Measurements from ENCODE around the gene HSPG2. TPM values are rescaled to one million over a fixed set of nuclear protein-coding genes. Genes with fewer than 3 reads are reported as not detected.

HSPG2 gene
- total RNA-seq, 1 experiment from 2014 or later, result 35.1 TPM

DNA sequence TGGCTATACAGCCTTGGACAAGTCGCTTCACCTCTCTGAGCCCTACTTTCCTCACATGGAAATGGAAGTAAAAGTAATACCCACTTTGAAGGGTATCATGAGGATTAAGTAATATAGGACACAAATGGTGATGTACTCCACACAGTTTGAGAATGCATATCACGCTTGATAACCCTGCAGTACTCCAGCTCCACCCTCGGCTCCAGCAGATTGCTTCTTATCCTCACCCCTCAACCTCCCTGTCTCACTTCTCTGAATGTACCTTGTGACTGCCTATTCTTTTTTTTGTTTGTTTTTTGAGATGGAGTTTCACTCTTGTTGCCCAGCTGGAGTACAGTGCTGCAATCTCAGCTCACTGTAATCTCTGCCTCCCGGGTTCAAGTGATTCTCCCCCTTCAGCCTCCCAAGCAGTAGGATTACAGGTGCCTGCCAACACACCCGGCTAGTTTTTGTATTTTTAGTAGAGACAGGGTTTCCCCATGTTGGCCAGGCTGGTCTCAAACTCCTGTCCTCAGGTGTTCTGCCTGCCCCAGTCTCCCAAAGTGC, 69.6 kb downstream of the HSPG2 start:
- Histone ChIP-seq H3K79me2 (ENCODE audit: low read length) (no peaks in the 10 kb centered on the region), H3K4me2 (ENCODE audit: low read length) (no peak overlapping the region), H2AFZ (ENCODE audit: low read length) (no peak overlapping the region), H3K9me2 (replicated peaks; ENCODE audit: low read length) (no peaks in the 10 kb centered on the region), H3K36me3 (ENCODE audit: low read depth, low read length) (no peaks in the 10 kb centered on the region; the same call in 1 of the 2 replicates), H3K27me3 (ENCODE audit: low read length) (no peaks in the 10 kb centered on the region), H3K9ac (ENCODE audit: low read length) (no peak overlapping the region), H3K4me3 (ENCODE audit: low read length) (no peak overlapping the region), H3K27ac (ENCODE audit: low read length) (no peak overlapping the region), H3K4me1 (ENCODE audit: insufficient read depth, low read length) (peaks cover 31% of the 10 kb centered on the region), H4K20me1 (ENCODE audit: low read length) (peaks cover 3% of the 10 kb centered on the region; the same call in 1 of the 2 replicates), H3F3A (ENCODE audit: low read length, unreplicated experiment) (no peaks in the 10 kb centered on the region), H3K9me3 (ENCODE audit: low read length) (no peaks in the 10 kb centered on the region)
- no peak for TF ChIP-seq EZH2phosphoT487 (IDR thresholded peaks at IDR 0.05; ENCODE audit: borderline replicate concordance, low read length)
- TF ChIP-seq, protein P1, sequence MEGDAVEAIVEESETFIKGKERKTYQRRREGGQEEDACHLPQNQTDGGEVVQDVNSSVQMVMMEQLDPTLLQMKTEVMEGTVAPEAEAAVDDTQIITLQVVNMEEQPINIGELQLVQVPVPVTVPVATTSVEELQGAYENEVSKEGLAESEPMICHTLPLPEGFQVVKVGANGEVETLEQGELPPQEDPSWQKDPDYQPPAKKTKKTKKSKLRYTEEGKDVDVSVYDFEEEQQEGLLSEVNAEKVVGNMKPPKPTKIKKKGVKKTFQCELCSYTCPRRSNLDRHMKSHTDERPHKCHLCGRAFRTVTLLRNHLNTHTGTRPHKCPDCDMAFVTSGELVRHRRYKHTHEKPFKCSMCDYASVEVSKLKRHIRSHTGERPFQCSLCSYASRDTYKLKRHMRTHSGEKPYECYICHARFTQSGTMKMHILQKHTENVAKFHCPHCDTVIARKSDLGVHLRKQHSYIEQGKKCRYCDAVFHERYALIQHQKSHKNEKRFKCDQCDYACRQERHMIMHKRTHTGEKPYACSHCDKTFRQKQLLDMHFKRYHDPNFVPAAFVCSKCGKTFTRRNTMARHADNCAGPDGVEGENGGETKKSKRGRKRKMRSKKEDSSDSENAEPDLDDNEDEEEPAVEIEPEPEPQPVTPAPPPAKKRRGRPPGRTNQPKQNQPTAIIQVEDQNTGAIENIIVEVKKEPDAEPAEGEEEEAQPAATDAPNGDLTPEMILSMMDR (conservative IDR thresholded peaks at IDR 0.05; ENCODE audit: low read depth, low read length), result no peak
- no peak for TF ChIP-seq EZH2 (IDR thresholded peaks at IDR 0.05; ENCODE audit: low read length, unreplicated experiment)
- CTCF ChIA-PET, result interaction anchor here (0.6 kb wide), 1 partner anchor 156 kb away, joined by 8 read pairs; no protein-coding TSS in a partner anchor
- BruUV-seq (replicated peaks), result no TSS peak
- POLR2A ChIA-PET (ENCODE audit: unreplicated experiment), result no interaction called here
- intact Hi-C loops (cut with micrococcal nuclease), result loop anchor here (5.0 kb wide), 1 partner anchor 95 kb away; no protein-coding TSS in a partner anchor
- DNase-seq (no peak), ATAC-seq (no peak)

DNA sequence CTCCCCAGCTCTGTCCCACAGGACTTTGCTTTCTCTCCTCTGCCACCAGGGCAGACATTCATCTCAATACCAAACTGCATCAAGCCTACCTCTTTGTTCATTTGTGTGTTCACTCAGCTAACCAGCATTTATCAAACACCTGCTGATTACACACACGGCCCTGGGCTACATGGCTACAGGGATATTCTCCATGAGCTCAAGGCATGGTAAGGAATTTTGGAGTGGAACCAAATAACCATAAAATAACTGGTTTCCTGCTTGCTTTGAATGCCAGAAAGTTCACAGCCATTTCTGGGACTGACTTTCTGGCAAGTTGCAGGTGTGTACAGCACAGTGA, 70.4 kb downstream of the HSPG2 start:
- Histone ChIP-seq H3K9me3 (ENCODE audit: low read length) (no peaks in the 10 kb centered on the region), H3K4me2 (ENCODE audit: low read length) (no peak overlapping the region), H3K27ac (ENCODE audit: low read length) (no peak overlapping the region), H2AFZ (ENCODE audit: low read length) (no peak overlapping the region), H3F3A (ENCODE audit: low read length, unreplicated experiment) (no peaks in the 10 kb centered on the region), H3K9ac (ENCODE audit: low read length) (no peak overlapping the region), H3K4me3 (ENCODE audit: low read length) (no peak overlapping the region), H3K9me2 (replicated peaks; ENCODE audit: low read length) (no peaks in the 10 kb centered on the region), H3K4me1 (ENCODE audit: insufficient read depth, low read length) (peaks cover 30% of the 10 kb centered on the region), H3K36me3 (ENCODE audit: low read depth, low read length) (peaks cover 3% of the 10 kb centered on the region), H3K79me2 (ENCODE audit: low read length) (no peaks in the 10 kb centered on the region), H4K20me1 (ENCODE audit: low read length) (peaks cover 3% of the 10 kb centered on the region; the same call in 1 of the 2 replicates), H3K27me3 (ENCODE audit: low read length) (no peaks in the 10 kb centered on the region)
- no TSS peak for BruUV-seq (replicated peaks)
- POLR2A ChIA-PET (ENCODE audit: unreplicated experiment), result no interaction called here
- TF ChIP-seq, protein P1 (conservative IDR thresholded peaks at IDR 0.05; ENCODE audit: low read depth, low read length), result no peak
- TF ChIP-seq EZH2 (IDR thresholded peaks at IDR 0.05; ENCODE audit: low read length, unreplicated experiment) (no peak), EZH2phosphoT487 (IDR thresholded peaks at IDR 0.05; ENCODE audit: borderline replicate concordance, low read length) (no peak)
- CTCF ChIA-PET, result no interaction called here
- ATAC-seq (no peak), DNase-seq (peak; percentile 60)
- intact Hi-C loops (cut with micrococcal nuclease), result loop anchor here (5.0 kb wide), 1 partner anchor 96 kb away; no protein-coding TSS in a partner anchor

DNA sequence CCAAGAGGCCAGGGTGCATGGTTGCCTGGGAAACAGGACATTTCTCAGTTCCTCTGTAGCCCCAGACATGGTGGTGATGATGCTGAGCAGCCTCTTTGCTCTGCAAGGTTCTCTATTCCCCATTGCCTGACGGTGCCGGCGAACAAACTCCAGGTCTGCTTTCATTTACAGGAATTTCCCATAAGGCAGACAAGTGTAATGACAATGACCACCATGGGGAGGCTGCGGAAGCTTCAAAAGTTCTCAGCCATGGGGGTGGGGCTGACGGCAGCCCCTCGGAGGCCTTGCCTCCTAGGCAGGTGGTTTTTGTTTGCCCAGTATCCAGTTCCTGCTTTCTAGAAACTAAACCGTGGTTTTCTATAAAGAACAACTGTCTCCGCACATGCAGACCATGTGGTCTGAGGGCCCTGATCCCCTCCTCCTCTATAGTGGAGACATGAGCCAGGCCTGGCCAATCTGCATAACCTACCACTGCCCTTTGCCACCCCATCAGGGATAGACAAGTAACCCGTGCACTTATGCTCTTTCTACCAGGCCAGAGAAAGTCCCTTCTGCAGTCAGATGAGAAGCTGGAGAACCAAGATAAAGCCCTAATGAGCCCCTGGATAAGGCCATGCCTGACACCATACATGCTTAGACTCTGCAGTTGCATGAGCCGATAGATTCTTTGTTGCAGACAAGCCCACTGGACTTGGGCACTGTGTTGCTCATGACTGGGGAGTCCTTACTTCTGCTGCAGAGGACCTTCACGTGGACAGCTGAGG, 71.0 kb downstream of the HSPG2 start:
- intact Hi-C loops (cut with micrococcal nuclease), result loop anchor here (5.0 kb wide), 1 partner anchor 96 kb away; no protein-coding TSS in a partner anchor
- TSS peak; percentile 4 for BruUV-seq (replicated peaks)

More for the DNA sequence above, 71.0 kb downstream of the HSPG2 start:
- no peak overlapping the region for H3K27ac ChIP-seq (ENCODE audit: low read length)
- ATAC-seq, result no peak
- H3K9me3 ChIP-seq (ENCODE audit: low read length), result no peaks in the 10 kb centered on the region
- peaks cover 8% of the 10 kb centered on the region for H3K36me3 ChIP-seq (ENCODE audit: low read depth, low read length)
- no peak overlapping the region for H3K4me3 ChIP-seq (ENCODE audit: low read length)
- H2AFZ ChIP-seq (ENCODE audit: low read length), result no peak overlapping the region
- ChIA-PET CTCF (no interaction called here), POLR2A (ENCODE audit: unreplicated experiment) (no interaction called here)
- no peaks in the 10 kb centered on the region for H3K9me2 ChIP-seq (replicated peaks; ENCODE audit: low read length)
- H3K4me1 ChIP-seq (ENCODE audit: insufficient read depth, low read length), result peaks cover 30% of the 10 kb centered on the region
- no peaks in the 10 kb centered on the region for H3F3A ChIP-seq (ENCODE audit: low read length, unreplicated experiment)
- H3K27me3 ChIP-seq (ENCODE audit: low read length), result no peaks in the 10 kb centered on the region
- TF ChIP-seq EZH2phosphoT487 (IDR thresholded peaks at IDR 0.05; ENCODE audit: borderline replicate concordance, low read length), result no peak
- TF ChIP-seq, protein P1 (conservative IDR thresholded peaks at IDR 0.05; ENCODE audit: low read depth, low read length), result 0 out of 2 replicates have a peak, but pooled peaks have one; percentile 16
- TF ChIP-seq EZH2 (IDR thresholded peaks at IDR 0.05; ENCODE audit: low read length, unreplicated experiment), result no peak
- no peaks in the 10 kb centered on the region for H3K79me2 ChIP-seq (ENCODE audit: low read length)
- H3K4me2 ChIP-seq (ENCODE audit: low read length), result no peak overlapping the region
- no peak for DNase-seq
- peaks cover 3% of the 10 kb centered on the region; the same call in 1 of the 2 replicates for H4K20me1 ChIP-seq (ENCODE audit: low read length)
- H3K9ac ChIP-seq (ENCODE audit: low read length), result no peak overlapping the region

Data from PC-3 (cell line).